Lower leg skin (tissue), 4 donors: ENCODE results near the gene ARHGEF19. TPM values are rescaled to one million over a fixed set of nuclear protein-coding genes. Genes with fewer than 3 reads are reported as not detected.

Experiments used
- DNase-seq, 2 donors: peaks; one replicate each; pipeline ENCODE4 v3.0.0-alpha.2; 2019; ENCODE audit warnings: low spot score in 2 of 2
- H3K4me3 ChIP-seq: fragments of 200-600 bp; sonication (generic); 2 replicates; pipeline ENCODE4 v1.5.1; 2017; ENCODE audit warnings: mild to moderate bottlenecking, low read depth; ENCODE audit not compliant: poor library complexity, severe bottlenecking
- CTCF ChIP-seq, 3 donors: fragments of 450-650 bp; IDR thresholded peaks; one replicate each; pipeline ENCODE4 v1.5.1; 2016; ENCODE audit warnings: antibody characterized with exemption in 3 of 3, mild to moderate bottlenecking in 3 of 3, moderate library complexity in 2 of 3
- POLR2A ChIP-seq, 2 donors: fragments of 450-650 bp; IDR thresholded peaks; one replicate each; pipeline ENCODE4 v1.6.1; 2016 to 2017; ENCODE audit warnings: antibody characterized with exemption in 2 of 2, mild to moderate bottlenecking in 1 of 2, moderate library complexity in 1 of 2
- WGBS, 2 donors: methylation state at CpG; one replicate each; pipeline ENCODE4 v1.1.5; 2018; 5-methylcytosine and 5-hydroxymethylcytosine counted together
- intact Hi-C: fragments of 100-400 bp; cut with DNase I; formaldehyde crosslinking; loops from one replicate; pipeline ENCODE4 v1.15.0; 2023; ENCODE audit warnings: low total_unique reads
- total RNA-seq, 4 donors: library from RNA; depleted of rRNA; stranded (reverse); fragments of >200 nt; gene quantifications; one replicate each; pipeline ENCODE4 v1.1.0, GENCODE V29; 2016

Gene ARHGEF19
- total RNA-seq, 4 donors from 2014 or later, result 45.7 to 63.1 (median 48.5) TPM

- TF ChIP-seq POLR2A (IDR thresholded peaks at IDR 0.05) (no peak), CTCF (IDR thresholded peaks at IDR 0.05) (no peak)
- intact Hi-C loops, result no loop called here
- no peak overlapping the region for H3K4me3 ChIP-seq
- 35 to 44% methylated on average over 25 to 36 of the region's 38 CpGs for WGBS, 2 donors
- no peak for DNase-seq
Observed at GRCh38 chr1:16205891-16206546, 6.4 kb downstream of the ARHGEF19 start.

- intact Hi-C loops, result no loop called here
- DNase-seq, result no peak
- H3K4me3 ChIP-seq, result no peak overlapping the region
- TF ChIP-seq CTCF (IDR thresholded peaks at IDR 0.05) (no peak), POLR2A (IDR thresholded peaks at IDR 0.05) (no peak)
- 87 to 92% methylated on average over 9 to 11 of the region's 11 CpGs for WGBS, 2 donors
Observed at GRCh38 chr1:16205334-16205671, 7.1 kb downstream of the ARHGEF19 start.

- DNase-seq, result no peak
- intact Hi-C loops, result no loop called here
- TF ChIP-seq POLR2A (IDR thresholded peaks at IDR 0.05), result no peak
- TF ChIP-seq CTCF (IDR thresholded peaks at IDR 0.05), result no peak
- 88 to 92% methylated on average over 11 of the region's 12 CpGs for WGBS, 2 donors
- H3K4me3 ChIP-seq, result no peak overlapping the region
Observed at GRCh38 chr1:16204634-16205333, 7.7 kb downstream of the ARHGEF19 start.

GRCh38 chr1:16204216-16204615 lies 8.2 kb downstream of the ARHGEF19 start:
- 86 to 89% methylated on average over 2 of the region's 2 CpGs for WGBS, 2 donors
- H3K4me3 ChIP-seq, result no peak overlapping the region
- TF ChIP-seq POLR2A (IDR thresholded peaks at IDR 0.05) (no peak), CTCF (IDR thresholded peaks at IDR 0.05) (no peak)
- intact Hi-C loops, result no loop called here
- DNase-seq, result no peak

GRCh38 chr1:16203550-16203949 lies 8.9 kb downstream of the ARHGEF19 start:
- TF ChIP-seq POLR2A (IDR thresholded peaks at IDR 0.05), result no peak
- no peak for TF ChIP-seq CTCF (IDR thresholded peaks at IDR 0.05)
- 32 to 67% methylated on average over 3 of the region's 3 CpGs for WGBS, 2 donors
- no peak for DNase-seq
- intact Hi-C loops, result no loop called here
- no peak overlapping the region for H3K4me3 ChIP-seq
